Measurements from ENCODE around the gene BFSP2.

The BFSP2 gene

GRCh38 chr3:133366921-133367320 is 32.9 kb upstream of the BFSP2 start:
- TF ChIP-seq CTCF (IDR thresholded peaks at IDR 0.05; ENCODE audit: borderline replicate concordance, insufficient read depth, low read depth, low read length), result no peak
- no peak overlapping the region for H3K4me3 ChIP-seq (ENCODE audit: low read depth, low read length)

- no peak for TF ChIP-seq CTCF (IDR thresholded peaks at IDR 0.05; ENCODE audit: borderline replicate concordance, insufficient read depth, low read depth, low read length)
- H3K4me3 ChIP-seq (ENCODE audit: low read depth, low read length), result no peak overlapping the region
Observed at GRCh38 chr3:133367403-133367802, 32.5 kb upstream of the BFSP2 start.

- TF ChIP-seq CTCF (IDR thresholded peaks at IDR 0.05; ENCODE audit: borderline replicate concordance, insufficient read depth, low read depth, low read length), result no peak
- no peak overlapping the region for H3K4me3 ChIP-seq (ENCODE audit: low read depth, low read length)
Observed at GRCh38 chr3:133367956-133368355, 31.9 kb upstream of the BFSP2 start.

GRCh38 chr3:133368371-133369067 is 31.3 kb upstream of the BFSP2 start:
- H3K4me3 ChIP-seq (ENCODE audit: low read depth, low read length), result no peak overlapping the region
- TF ChIP-seq CTCF (IDR thresholded peaks at IDR 0.05; ENCODE audit: borderline replicate concordance, insufficient read depth, low read depth, low read length), result no peak

GRCh38 chr3:133369068-133369440 is 30.8 kb upstream of the BFSP2 start:
- no peak overlapping the region for H3K4me3 ChIP-seq (ENCODE audit: low read depth, low read length)
- TF ChIP-seq CTCF (IDR thresholded peaks at IDR 0.05; ENCODE audit: borderline replicate concordance, insufficient read depth, low read depth, low read length), result no peak

GRCh38 chr3:133371181-133371580 is 28.7 kb upstream of the BFSP2 start:
- no peak for TF ChIP-seq CTCF (IDR thresholded peaks at IDR 0.05; ENCODE audit: borderline replicate concordance, insufficient read depth, low read depth, low read length)
- no peak overlapping the region for H3K4me3 ChIP-seq (ENCODE audit: low read depth, low read length)

- no peak for TF ChIP-seq CTCF (IDR thresholded peaks at IDR 0.05; ENCODE audit: borderline replicate concordance, insufficient read depth, low read depth, low read length)
- no peak overlapping the region for H3K4me3 ChIP-seq (ENCODE audit: low read depth, low read length)
Observed at GRCh38 chr3:133371676-133372075, 28.2 kb upstream of the BFSP2 start.

Data from GM12875 (cell line).